ENCODE results near the gene FLVCR2.

Gene FLVCR2

GRCh38 chr14:75558440-75558839 lies 20.0 kb upstream of the FLVCR2 start:
- no peak for DNase-seq

GRCh38 chr14:75559045-75559444 lies 19.4 kb upstream of the FLVCR2 start:
- no peak for DNase-seq

- DNase-seq = peak; percentile 45
Measured at GRCh38 chr14:75559451-75560222, 18.8 kb upstream of the FLVCR2 start.

GRCh38 chr14:75561013-75561432 lies 17.4 kb upstream of the FLVCR2 start:
- DNase-seq = peak; percentile 70

GRCh38 chr14:75562089-75562488 lies 16.3 kb upstream of the FLVCR2 start:
- peak; percentile 15 for DNase-seq

GRCh38 chr14:75562489-75562888 lies 15.9 kb upstream of the FLVCR2 start:
- no peak for DNase-seq

- DNase-seq = no peak
Measured at GRCh38 chr14:75563931-75564330, 14.5 kb upstream of the FLVCR2 start.

GRCh38 chr14:75565056-75565455 lies 13.4 kb upstream of the FLVCR2 start:
- no peak for DNase-seq

GRCh38 chr14:75566321-75566720 lies 12.1 kb upstream of the FLVCR2 start:
- DNase-seq = no peak

GRCh38 chr14:75566752-75567151 lies 11.7 kb upstream of the FLVCR2 start:
- no peak for DNase-seq

- DNase-seq = no peak
Measured at GRCh38 chr14:75568140-75568539, 10.3 kb upstream of the FLVCR2 start.

GRCh38 chr14:75568791-75569190 lies 9.6 kb upstream of the FLVCR2 start:
- DNase-seq = no peak

- no peak for DNase-seq
Measured at GRCh38 chr14:75570797-75571196, 7.6 kb upstream of the FLVCR2 start.

- DNase-seq = no peak
Measured at GRCh38 chr14:75572104-75572503, 6.3 kb upstream of the FLVCR2 start.

- DNase-seq = no peak
Measured at GRCh38 chr14:75577090-75577489, 1.3 kb upstream of the FLVCR2 start.

- DNase-seq = peak; percentile 84
Measured at GRCh38 chr14:75577729-75578101, 705 bp upstream of the FLVCR2 start.

- DNase-seq = no peak
Measured at GRCh38 chr14:75578786-75579337, 442 bp downstream of the FLVCR2 start.

- no peak for DNase-seq
Measured at GRCh38 chr14:75579338-75579864, 981 bp downstream of the FLVCR2 start.

GRCh38 chr14:75579882-75580281 lies 1.5 kb downstream of the FLVCR2 start:
- no peak for DNase-seq

GRCh38 chr14:75587388-75587787 lies 9.0 kb downstream of the FLVCR2 start:
- no peak for DNase-seq

- DNase-seq = no peak
Measured at GRCh38 chr14:75589931-75590330, 11.5 kb downstream of the FLVCR2 start.

GRCh38 chr14:75591331-75591946 lies 13.0 kb downstream of the FLVCR2 start:
- no peak for DNase-seq

- DNase-seq = no peak
Measured at GRCh38 chr14:75591987-75592575, 13.7 kb downstream of the FLVCR2 start.

- no peak for DNase-seq
Measured at GRCh38 chr14:75595226-75595625, 16.8 kb downstream of the FLVCR2 start.
